BE2C (cell line): Measurements from ENCODE around the gene YIF1A.
"Not testable (repeated sequence)": the region's sequence is repeated elsewhere in the genome, so short reads cannot be mapped to it uniquely, and the experiment has no call there.

ENCODE experiments used
- DNase-seq: peaks from one replicate; pipeline ENCODE4 v3.0.0-alpha.2; 2020
- H3K27me3 ChIP-seq: fragments of 250-450 bp; sonication (Bioruptor Pico); 2 replicates; pipeline ENCODE4 v1.5.1; 2020; ENCODE audit warnings: mild to moderate bottlenecking
- H3K36me3 ChIP-seq: fragments of 250-450 bp; sonication (Bioruptor Pico); 2 replicates; pipeline ENCODE4 v1.5.1; 2020; ENCODE audit warnings: mild to moderate bottlenecking
- H3K4me1 ChIP-seq: fragments of 250-450 bp; sonication (Bioruptor Pico); 2 replicates; pipeline ENCODE4 v1.5.1; 2020
- H3K4me3 ChIP-seq: 2 replicates; pipeline ENCODE4 v1.5.1; 2011; ENCODE audit warnings: low read depth, low read length
- H3K9me3 ChIP-seq: fragments of 250-450 bp; sonication (Bioruptor Pico); 2 replicates; pipeline ENCODE4 v1.5.1; 2020
- CTCF ChIP-seq: IDR thresholded peaks from 2 replicates; pipeline ENCODE4 v1.5.1; 2012; ENCODE audit warnings: mild to moderate bottlenecking, low read depth, low read length

Gene YIF1A

GRCh38 chr11:66326261-66327111, 37.5 kb upstream of the YIF1A start:
- no peaks in the 10 kb centered on the region for H3K27me3 ChIP-seq
- TF ChIP-seq CTCF: no peak
- no peak overlapping the region for H3K4me3 ChIP-seq
- peaks cover 22% of the 10 kb centered on the region for H3K4me1 ChIP-seq
- H3K9me3 ChIP-seq: no peaks in the 10 kb centered on the region
- H3K36me3 ChIP-seq: no peaks in the 10 kb centered on the region
- no peak for DNase-seq

GRCh38 chr11:66325263-66325671, 36.3 kb upstream of the YIF1A start:
- no peaks in the 10 kb centered on the region for H3K36me3 ChIP-seq
- H3K9me3 ChIP-seq: no peaks in the 10 kb centered on the region
- no peak for TF ChIP-seq CTCF
- DNase-seq: no peak
- no peak overlapping the region for H3K4me3 ChIP-seq
- peaks cover 22% of the 10 kb centered on the region for H3K4me1 ChIP-seq
- H3K27me3 ChIP-seq: no peaks in the 10 kb centered on the region

GRCh38 chr11:66324664-66325063, 35.7 kb upstream of the YIF1A start:
- DNase-seq: no peak
- Histone ChIP-seq H3K27me3 (no peaks in the 10 kb centered on the region), H3K36me3 (no peaks in the 10 kb centered on the region), H3K9me3 (no peaks in the 10 kb centered on the region), H3K4me3 (no peak overlapping the region), H3K4me1 (peaks cover 22% of the 10 kb centered on the region)
- no peak for TF ChIP-seq CTCF

GRCh38 chr11:66323684-66324083, 34.7 kb upstream of the YIF1A start:
- Histone ChIP-seq H3K36me3 (no peaks in the 10 kb centered on the region), H3K27me3 (no peaks in the 10 kb centered on the region), H3K9me3 (no peaks in the 10 kb centered on the region), H3K4me3 (no peak overlapping the region), H3K4me1 (peaks cover 21% of the 10 kb centered on the region)
- DNase-seq: no peak
- no peak for TF ChIP-seq CTCF

GRCh38 chr11:66322732-66323427, 33.9 kb upstream of the YIF1A start:
- H3K9me3 ChIP-seq: no peaks in the 10 kb centered on the region
- peaks cover 21% of the 10 kb centered on the region for H3K4me1 ChIP-seq
- no peaks in the 10 kb centered on the region for H3K27me3 ChIP-seq
- no peak for DNase-seq
- H3K36me3 ChIP-seq: no peaks in the 10 kb centered on the region
- TF ChIP-seq CTCF: no peak
- no peak overlapping the region for H3K4me3 ChIP-seq

DNA sequence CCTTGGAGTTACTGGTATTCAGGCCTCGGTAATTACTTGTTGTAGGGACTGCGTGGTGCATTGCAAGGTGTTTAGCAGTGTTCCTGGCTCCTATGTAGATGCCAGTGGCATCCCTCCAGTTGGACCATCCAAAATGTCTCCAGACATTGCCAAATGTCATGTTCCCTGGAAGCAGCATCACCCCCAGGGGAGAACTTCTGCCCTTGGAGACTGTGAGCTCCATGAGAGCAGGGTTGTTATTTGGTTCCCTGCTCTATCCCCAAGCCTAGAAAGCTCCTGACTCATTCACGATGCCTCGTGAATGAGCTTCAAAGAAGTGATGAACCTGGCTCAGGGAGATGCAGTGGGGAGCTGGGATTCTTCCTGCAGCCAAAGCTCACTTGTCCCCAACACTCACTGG, 32.7 kb upstream of the YIF1A start:
- no peaks in the 10 kb centered on the region for H3K36me3 ChIP-seq
- TF ChIP-seq CTCF: no peak
- H3K4me1 ChIP-seq: peaks cover 18% of the 10 kb centered on the region
- H3K9me3 ChIP-seq: no peaks in the 10 kb centered on the region
- no peaks in the 10 kb centered on the region for H3K27me3 ChIP-seq
- DNase-seq: no peak
- H3K4me3 ChIP-seq: no peak overlapping the region

DNA sequence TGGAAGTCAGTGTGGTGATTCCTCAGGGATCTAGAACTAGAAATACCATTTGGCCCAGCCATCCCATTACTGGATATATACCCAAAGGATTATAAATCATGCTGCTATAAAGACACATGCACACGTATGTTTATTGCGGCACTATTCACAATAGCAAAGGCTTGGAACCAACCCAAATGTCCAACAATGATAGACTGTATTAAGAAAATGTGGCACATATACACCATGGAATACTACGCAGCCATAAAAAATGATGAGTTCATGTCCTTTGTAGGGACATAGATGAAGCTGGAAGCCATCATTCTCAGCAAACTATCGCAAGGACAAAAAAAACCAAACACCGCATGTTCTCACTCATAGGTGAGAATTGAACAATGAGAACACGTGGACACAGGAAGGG, 31.8 kb upstream of the YIF1A start:
- H3K9me3 ChIP-seq, H3K4me3 ChIP-seq: not testable (repeated sequence)
- H3K4me1 ChIP-seq: peaks cover 24% of the 10 kb centered on the region

GRCh38 chr11:66320289-66320688, 31.3 kb upstream of the YIF1A start:
- not testable (repeated sequence) for DNase-seq, H3K9me3 ChIP-seq, H3K27me3 ChIP-seq, H3K36me3 ChIP-seq, H3K4me3 ChIP-seq
- peaks cover 26% of the 10 kb centered on the region for H3K4me1 ChIP-seq

More for the DNA sequence above, 31.8 kb upstream of the YIF1A start:
- H3K36me3 ChIP-seq, H3K27me3 ChIP-seq, DNase-seq: not testable (repeated sequence)
